GM23338 (cell line): ENCODE measurements around the gene SMG7. TPM values are rescaled to one million over a fixed set of nuclear protein-coding genes. Genes with fewer than 3 reads are reported as not detected.

Experiments
- ATAC-seq: fragments of 200-7000 bp; cut with Tn5 transposase; 3 replicates; pipeline ENCODE4 v1.9.1; 2020
- DNase-seq: peaks from one replicate; pipeline ENCODE4 v3.0.0-alpha.2; 2015; ENCODE audit warnings: low spot score
- H2AFZ ChIP-seq: fragments of 200-600 bp; sonication (generic); 2 replicates; pipeline ENCODE4 v1.8.0; 2016; ENCODE audit warnings: antibody characterized with exemption, mild to moderate bottlenecking, moderate library complexity
- H3F3A ChIP-seq: fragments of 200-600 bp; sonication (generic); replicated peaks from 2 replicates; pipeline ENCODE4 v1.8.0; 2017; ENCODE audit warnings: antibody characterized with exemption, mixed run types, low read depth
- H3K27ac ChIP-seq: fragments of 200-600 bp; sonication (generic); 2 replicates; pipeline ENCODE4 v1.6.1; 2016; ENCODE audit warnings: low read depth
- H3K27me3 ChIP-seq: fragments of 200-600 bp; sonication (generic); 2 replicates; pipeline ENCODE4 v1.8.0; 2016; ENCODE audit warnings: mild to moderate bottlenecking, mixed run types, moderate library complexity; ENCODE audit not compliant: insufficient read depth
- H3K36me3 ChIP-seq: fragments of 200-600 bp; sonication (generic); 2 replicates; pipeline ENCODE4 v1.8.0; 2016; ENCODE audit warnings: mild to moderate bottlenecking; ENCODE audit not compliant: insufficient read depth
- H3K4me1 ChIP-seq: fragments of 200-600 bp; sonication (generic); 2 replicates; pipeline ENCODE4 v1.8.0; 2016; ENCODE audit warnings: mild to moderate bottlenecking, moderate library complexity; ENCODE audit not compliant: insufficient read depth
- H3K4me2 ChIP-seq: fragments of 200-600 bp; sonication (generic); 2 replicates; pipeline ENCODE4 v1.7.1; 2017; ENCODE audit warnings: mixed run types
- H3K4me3 ChIP-seq: fragments of 200-600 bp; sonication (generic); 2 replicates; pipeline ENCODE4 v1.6.1; 2016; ENCODE audit warnings: mixed run types
- H3K79me2 ChIP-seq: fragments of 200-600 bp; sonication (generic); replicated peaks from 2 replicates; pipeline ENCODE4 v1.8.0; 2017; ENCODE audit warnings: mild to moderate bottlenecking; ENCODE audit not compliant: insufficient read depth
- H3K9me2 ChIP-seq: fragments of 200-600 bp; sonication (generic); 2 replicates; pipeline ENCODE4 v1.8.0; 2017; ENCODE audit not compliant: insufficient read depth
- H4K20me1 ChIP-seq: fragments of 200-600 bp; sonication (generic); replicated peaks from 2 replicates; pipeline ENCODE4 v1.8.0; 2017; ENCODE audit warnings: mild to moderate bottlenecking; ENCODE audit not compliant: insufficient read depth
- H3K27ac Mint-ChIP-seq: 2 replicates; pipeline ENCODE4 v1.8.0; 2020; ENCODE audit warnings: inconsistent platforms, mild to moderate bottlenecking, moderate library complexity, mixed read lengths
- H3K27me3 Mint-ChIP-seq: 3 replicates; pipeline ENCODE4 v1.8.0; 2022; ENCODE audit warnings: low read depth, mild to moderate bottlenecking, moderate library complexity, mixed read lengths, inconsistent platforms; ENCODE audit not compliant: insufficient read depth, poor library complexity
- H3K36me3 Mint-ChIP-seq: 3 replicates; pipeline ENCODE4 v1.8.0; 2021; ENCODE audit warnings: low read depth, mild to moderate bottlenecking, inconsistent platforms, moderate library complexity, mixed read lengths
- H3K4me1 Mint-ChIP-seq: 3 replicates; pipeline ENCODE4 v1.8.0; 2020; ENCODE audit warnings: mild to moderate bottlenecking, inconsistent platforms, mixed read lengths
- H3K4me3 Mint-ChIP-seq: 3 replicates; pipeline ENCODE4 v1.8.0; 2021; ENCODE audit warnings: moderate library complexity, mild to moderate bottlenecking, inconsistent platforms, mixed read lengths
- H3K9me3 Mint-ChIP-seq: 3 replicates; pipeline ENCODE4 v1.8.0; 2020; ENCODE audit warnings: moderate library complexity, mild to moderate bottlenecking, inconsistent platforms, mixed read lengths
- CREB1 ChIP-seq: fragments of 250-450 bp; sonication (Bioruptor Pico); IDR thresholded peaks from 2 replicates; pipeline ENCODE4 v1.5.0; 2020; ENCODE audit warnings: low read depth, mild to moderate bottlenecking, moderate library complexity
- EZH2 ChIP-seq: fragments of 200-600 bp; sonication (generic); IDR thresholded peaks from one replicate; pipeline ENCODE4 v1.8.0; 2017; ENCODE audit warnings: antibody characterized with exemption, mild to moderate bottlenecking, low read depth; ENCODE audit not compliant: unreplicated experiment
- EZH2phosphoT487 ChIP-seq: fragments of 200-600 bp; sonication (generic); IDR thresholded peaks from one replicate; pipeline ENCODE4 v1.8.1; 2018; ENCODE audit warnings: antibody characterized with exemption; ENCODE audit not compliant: unreplicated experiment
- NANOG ChIP-seq: IDR thresholded peaks from 2 replicates; pipeline ENCODE4 v1.6.1; 2016; ENCODE audit warnings: antibody characterized with exemption, borderline replicate concordance
- POLR2AphosphoS5 ChIP-seq: IDR thresholded peaks from 2 replicates; pipeline ENCODE4 v1.6.1; 2016; ENCODE audit warnings: antibody characterized with exemption, low read depth
- STAT1 ChIP-seq: IDR thresholded peaks from one replicate; pipeline ENCODE4 v1.6.1; 2016; ENCODE audit warnings: antibody characterized with exemption; ENCODE audit not compliant: unreplicated experiment
- ZNF114 ChIP-seq: fragments of 250-450 bp; sonication (Bioruptor Pico); IDR thresholded peaks from 2 replicates; pipeline ENCODE4 v1.5.0; 2020; ENCODE audit warnings: mild to moderate bottlenecking, moderate library complexity
- ZNF331 ChIP-seq: fragments of 250-450 bp; sonication (Bioruptor Pico); IDR thresholded peaks from 2 replicates; pipeline ENCODE4 v1.5.0; 2020; ENCODE audit warnings: low read depth, mild to moderate bottlenecking, moderate library complexity
- polyA plus RNA-seq: library from polyadenylated mRNA; unstranded; fragments of >200 nt; fragmentation: Nextera tagmentation; extraction: Ambion mirVana; gene quantifications from 2 replicates; pipeline ENCODE4 v1.2.1, GENCODE V29; 2016
- total RNA-seq: library from RNA; depleted of rRNA; stranded (reverse); fragments of >200 nt; shearing (Covaris generic); gene quantifications from 2 replicates; pipeline ENCODE4 v1.2.3, GENCODE V29; 2014
- TF ChIP-seq, protein P1 (sequence below), 2 experiments: fragments of 200-600 bp in 1 of 2; sonication (generic) in 1 of 2; conservative IDR thresholded peaks; 2 replicates each; pipeline versions ENCODE4 v1.5.1 to v1.6.1; 2016 to 2017; ENCODE audit warnings: antibody characterized with exemption in 2 of 2, low read depth in 2 of 2, mild to moderate bottlenecking in 2 of 2, moderate library complexity in 1 of 2
- TF ChIP-seq, protein P2 (sequence below): IDR thresholded peaks from 2 replicates; pipeline ENCODE4 v1.6.1; 2016; ENCODE audit warnings: antibody characterized with exemption
- TF ChIP-seq, protein P3 (sequence below): fragments of 250-450 bp; sonication (Bioruptor Pico); IDR thresholded peaks from 2 replicates; pipeline ENCODE4 v1.5.0; 2020; ENCODE audit warnings: mild to moderate bottlenecking, moderate library complexity

The SMG7 gene
- total and polyA plus RNA-seq, 2 experiments from 2014 or later = 33.0 to 79.4 TPM

DNA sequence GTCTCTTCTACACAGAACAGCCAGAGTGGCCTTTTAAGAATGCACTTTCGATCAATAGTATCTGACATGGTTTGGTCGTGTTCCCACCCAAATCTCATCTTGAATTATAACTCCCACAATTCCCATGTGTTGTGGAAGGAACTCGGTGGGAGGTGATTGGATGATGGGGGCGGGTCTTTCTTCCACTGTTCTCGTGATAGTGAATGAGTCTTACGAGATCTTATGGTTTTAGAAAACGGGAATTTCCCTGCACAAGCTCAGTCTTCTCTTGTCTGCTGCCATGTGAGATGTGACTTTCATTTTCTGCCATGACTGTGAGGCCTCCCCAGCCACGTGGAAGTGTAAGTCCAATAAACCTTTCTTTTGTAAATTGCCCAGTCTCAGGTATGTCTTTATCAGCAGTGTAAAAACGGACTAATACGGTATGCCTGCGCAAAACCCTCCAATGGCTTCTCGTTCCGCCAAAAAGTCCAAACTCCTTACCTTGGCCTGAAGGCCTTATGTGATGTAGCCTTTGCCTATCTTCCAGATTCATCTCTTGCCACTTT is 23.0 kb upstream of the SMG7 start (continued):
- TF ChIP-seq, protein P1, sequence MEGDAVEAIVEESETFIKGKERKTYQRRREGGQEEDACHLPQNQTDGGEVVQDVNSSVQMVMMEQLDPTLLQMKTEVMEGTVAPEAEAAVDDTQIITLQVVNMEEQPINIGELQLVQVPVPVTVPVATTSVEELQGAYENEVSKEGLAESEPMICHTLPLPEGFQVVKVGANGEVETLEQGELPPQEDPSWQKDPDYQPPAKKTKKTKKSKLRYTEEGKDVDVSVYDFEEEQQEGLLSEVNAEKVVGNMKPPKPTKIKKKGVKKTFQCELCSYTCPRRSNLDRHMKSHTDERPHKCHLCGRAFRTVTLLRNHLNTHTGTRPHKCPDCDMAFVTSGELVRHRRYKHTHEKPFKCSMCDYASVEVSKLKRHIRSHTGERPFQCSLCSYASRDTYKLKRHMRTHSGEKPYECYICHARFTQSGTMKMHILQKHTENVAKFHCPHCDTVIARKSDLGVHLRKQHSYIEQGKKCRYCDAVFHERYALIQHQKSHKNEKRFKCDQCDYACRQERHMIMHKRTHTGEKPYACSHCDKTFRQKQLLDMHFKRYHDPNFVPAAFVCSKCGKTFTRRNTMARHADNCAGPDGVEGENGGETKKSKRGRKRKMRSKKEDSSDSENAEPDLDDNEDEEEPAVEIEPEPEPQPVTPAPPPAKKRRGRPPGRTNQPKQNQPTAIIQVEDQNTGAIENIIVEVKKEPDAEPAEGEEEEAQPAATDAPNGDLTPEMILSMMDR (conservative IDR thresholded peaks at IDR 0.05; ENCODE audit: low read depth in 2 of 2) = no peak
- TF ChIP-seq ZNF331 (CRISPR knock-in tag) (no peak), NANOG (no peak), CREB1 (CRISPR knock-in tag) (no peak), EZH2 (no peak)
- TF ChIP-seq, protein P2, sequence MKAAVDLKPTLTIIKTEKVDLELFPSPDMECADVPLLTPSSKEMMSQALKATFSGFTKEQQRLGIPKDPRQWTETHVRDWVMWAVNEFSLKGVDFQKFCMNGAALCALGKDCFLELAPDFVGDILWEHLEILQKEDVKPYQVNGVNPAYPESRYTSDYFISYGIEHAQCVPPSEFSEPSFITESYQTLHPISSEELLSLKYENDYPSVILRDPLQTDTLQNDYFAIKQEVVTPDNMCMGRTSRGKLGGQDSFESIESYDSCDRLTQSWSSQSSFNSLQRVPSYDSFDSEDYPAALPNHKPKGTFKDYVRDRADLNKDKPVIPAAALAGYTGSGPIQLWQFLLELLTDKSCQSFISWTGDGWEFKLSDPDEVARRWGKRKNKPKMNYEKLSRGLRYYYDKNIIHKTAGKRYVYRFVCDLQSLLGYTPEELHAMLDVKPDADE = no peak

DNA sequence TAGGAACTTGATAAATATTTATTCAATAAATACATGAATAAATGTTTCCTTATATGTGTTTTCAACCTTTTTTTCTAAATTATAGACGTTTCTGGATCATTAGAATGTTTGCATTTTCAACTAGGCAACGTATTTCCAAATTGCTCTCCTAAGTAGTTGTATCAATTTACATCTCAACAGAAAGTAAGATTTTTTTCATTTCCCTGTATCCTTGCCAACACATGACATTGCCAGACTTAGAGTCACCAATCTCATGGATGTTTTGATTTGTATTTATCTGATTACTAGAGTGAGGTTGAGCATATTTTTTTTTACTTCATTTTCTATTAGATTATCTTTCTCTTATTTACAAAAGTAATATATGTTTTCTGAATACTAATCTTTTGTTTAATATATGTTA is 22.2 kb upstream of the SMG7 start:
- Histone ChIP-seq H4K20me1 (no peaks in the 10 kb centered on the region), H3K9me2 (no peaks in the 10 kb centered on the region), H3K27ac (no peak overlapping the region), H2AFZ (no peak overlapping the region), H3K4me3 (no peak overlapping the region), H3K27me3 (no peaks in the 10 kb centered on the region), H3K79me2 (no peaks in the 10 kb centered on the region), H3K36me3 (no peaks in the 10 kb centered on the region), H3F3A (no peaks in the 10 kb centered on the region), H3K4me1 (no peaks in the 10 kb centered on the region), H3K4me2 (no peak overlapping the region)
- ATAC-seq (no peak), DNase-seq (no peak)
- Mint-ChIP-seq H3K4me1 (no peaks in the 10 kb centered on the region), H3K27me3 (peaks cover 2% of the 10 kb centered on the region), H3K4me3 (no peak overlapping the region), H3K9me3 (no peaks in the 10 kb centered on the region), H3K36me3 (no peaks in the 10 kb centered on the region), H3K27ac (no peak overlapping the region)
- no peak for TF ChIP-seq STAT1
- TF ChIP-seq POLR2AphosphoS5 = no peak
- TF ChIP-seq, protein P3, sequence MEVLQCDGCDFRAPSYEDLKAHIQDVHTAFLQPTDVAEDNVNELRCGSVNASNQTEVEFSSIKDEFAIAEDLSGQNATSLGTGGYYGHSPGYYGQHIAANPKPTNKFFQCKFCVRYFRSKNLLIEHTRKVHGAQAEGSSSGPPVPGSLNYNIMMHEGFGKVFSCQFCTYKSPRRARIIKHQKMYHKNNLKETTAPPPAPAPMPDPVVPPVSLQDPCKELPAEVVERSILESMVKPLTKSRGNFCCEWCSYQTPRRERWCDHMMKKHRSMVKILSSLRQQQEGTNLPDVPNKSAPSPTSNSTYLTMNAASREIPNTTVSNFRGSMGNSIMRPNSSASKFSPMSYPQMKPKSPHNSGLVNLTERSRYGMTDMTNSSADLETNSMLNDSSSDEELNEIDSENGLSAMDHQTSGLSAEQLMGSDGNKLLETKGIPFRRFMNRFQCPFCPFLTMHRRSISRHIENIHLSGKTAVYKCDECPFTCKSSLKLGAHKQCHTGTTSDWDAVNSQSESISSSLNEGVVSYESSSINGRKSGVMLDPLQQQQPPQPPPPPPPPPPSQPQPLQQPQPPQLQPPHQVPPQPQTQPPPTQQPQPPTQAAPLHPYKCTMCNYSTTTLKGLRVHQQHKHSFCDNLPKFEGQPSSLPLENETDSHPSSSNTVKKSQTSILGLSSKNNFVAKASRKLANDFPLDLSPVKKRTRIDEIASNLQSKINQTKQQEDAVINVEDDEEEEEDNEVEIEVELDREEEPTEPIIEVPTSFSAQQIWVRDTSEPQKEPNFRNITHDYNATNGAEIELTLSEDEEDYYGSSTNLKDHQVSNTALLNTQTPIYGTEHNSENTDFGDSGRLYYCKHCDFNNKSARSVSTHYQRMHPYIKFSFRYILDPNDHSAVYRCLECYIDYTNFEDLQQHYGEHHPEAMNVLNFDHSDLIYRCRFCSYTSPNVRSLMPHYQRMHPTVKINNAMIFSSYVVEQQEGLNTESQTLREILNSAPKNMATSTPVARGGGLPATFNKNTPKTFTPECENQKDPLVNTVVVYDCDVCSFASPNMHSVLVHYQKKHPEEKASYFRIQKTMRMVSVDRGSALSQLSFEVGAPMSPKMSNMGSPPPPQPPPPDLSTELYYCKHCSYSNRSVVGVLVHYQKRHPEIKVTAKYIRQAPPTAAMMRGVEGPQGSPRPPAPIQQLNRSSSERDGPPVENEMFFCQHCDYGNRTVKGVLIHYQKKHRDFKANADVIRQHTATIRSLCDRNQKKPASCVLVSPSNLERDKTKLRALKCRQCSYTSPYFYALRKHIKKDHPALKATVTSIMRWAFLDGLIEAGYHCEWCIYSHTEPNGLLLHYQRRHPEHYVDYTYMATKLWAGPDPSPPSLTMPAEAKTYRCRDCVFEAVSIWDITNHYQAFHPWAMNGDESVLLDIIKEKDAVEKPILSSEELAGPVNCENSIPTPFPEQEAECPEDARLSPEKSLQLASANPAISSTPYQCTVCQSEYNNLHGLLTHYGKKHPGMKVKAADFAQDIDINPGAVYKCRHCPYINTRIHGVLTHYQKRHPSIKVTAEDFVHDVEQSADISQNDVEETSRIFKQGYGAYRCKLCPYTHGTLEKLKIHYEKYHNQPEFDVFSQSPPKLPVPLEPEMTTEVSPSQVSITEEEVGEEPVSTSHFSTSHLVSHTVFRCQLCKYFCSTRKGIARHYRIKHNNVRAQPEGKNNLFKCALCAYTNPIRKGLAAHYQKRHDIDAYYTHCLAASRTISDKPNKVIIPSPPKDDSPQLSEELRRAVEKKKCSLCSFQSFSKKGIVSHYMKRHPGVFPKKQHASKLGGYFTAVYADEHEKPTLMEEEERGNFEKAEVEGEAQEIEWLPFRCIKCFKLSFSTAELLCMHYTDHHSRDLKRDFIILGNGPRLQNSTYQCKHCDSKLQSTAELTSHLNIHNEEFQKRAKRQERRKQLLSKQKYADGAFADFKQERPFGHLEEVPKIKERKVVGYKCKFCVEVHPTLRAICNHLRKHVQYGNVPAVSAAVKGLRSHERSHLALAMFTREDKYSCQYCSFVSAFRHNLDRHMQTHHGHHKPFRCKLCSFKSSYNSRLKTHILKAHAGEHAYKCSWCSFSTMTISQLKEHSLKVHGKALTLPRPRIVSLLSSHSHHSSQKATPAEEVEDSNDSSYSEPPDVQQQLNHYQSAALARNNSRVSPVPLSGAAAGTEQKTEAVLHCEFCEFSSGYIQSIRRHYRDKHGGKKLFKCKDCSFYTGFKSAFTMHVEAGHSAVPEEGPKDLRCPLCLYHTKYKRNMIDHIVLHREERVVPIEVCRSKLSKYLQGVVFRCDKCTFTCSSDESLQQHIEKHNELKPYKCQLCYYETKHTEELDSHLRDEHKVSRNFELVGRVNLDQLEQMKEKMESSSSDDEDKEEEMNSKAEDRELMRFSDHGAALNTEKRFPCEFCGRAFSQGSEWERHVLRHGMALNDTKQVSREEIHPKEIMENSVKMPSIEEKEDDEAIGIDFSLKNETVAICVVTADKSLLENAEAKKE (CRISPR knock-in tag) = no peak
- TF ChIP-seq EZH2phosphoT487 = no peak
- TF ChIP-seq, protein P2 = no peak
- no peak for TF ChIP-seq ZNF114 (CRISPR knock-in tag)
- TF ChIP-seq NANOG = no peak
- TF ChIP-seq, protein P1 (conservative IDR thresholded peaks at IDR 0.05; ENCODE audit: low read depth in 2 of 2) = no peak
